K562 (cell line): ENCODE measurements around the gene SORCS2. TPM values are rescaled to one million over a fixed set of nuclear protein-coding genes. Genes with fewer than 3 reads are reported as not detected.

ENCODE experiments used
- ATAC-seq: fragments of 200-7000 bp; cut with Tn5 transposase; 3 replicates; pipeline ENCODE4 v1.9.1; 2020; ENCODE audit warnings: moderate library complexity
- BruUV-seq: library from RNA; stranded (reverse); fragments of 400-500 nt; replicated peaks from 2 replicates; lab custom pipeline; 2021; lab: Mats Ljungman, UMichigan
- CTCF ChIA-PET: fragments of 300-600 bp; formaldehyde crosslinking; extraction: SDS; loops from one replicate; lab custom pipeline; 2021; ENCODE audit warnings: low intra/inter-chr PET ratio; lab: Yijun Ruan, JAX
- POLR2A ChIA-PET: fragments of 300-600, 350-650 bp; sonication (Branson Sonifier 250); formaldehyde crosslinking; extraction: SDS; loops from one replicate; lab custom pipeline; 2021; ENCODE audit warnings: antibody characterized with exemption, inconsistent platforms; lab: Yijun Ruan, JAX
- DNase-seq, 4 experiments: peaks; one replicate each; pipeline versions ENCODE4 v3.0.0 to v3.0.0-alpha.2; 2011 to 2018; ENCODE audit warnings: low spot score in 3 of 4, mixed read lengths in 3 of 4; ENCODE audit errors: extremely low read depth in 1 of 4
- FAIRE-seq: peaks from 2 replicates; lab custom pipeline; 2011; peaks lifted over from hg19 to GRCh38; lab: Jason Lieb, UNC
- H2AFZ ChIP-seq: 2 replicates; pipeline ENCODE4 v1.6.0; 2011; ENCODE audit warnings: low read depth, low read length, control low read depth, inconsistent platforms
- H3K27ac ChIP-seq: fragments of 200-600 bp; 3 replicates; pipeline ENCODE4 v1.8.0; 2011; ENCODE audit warnings: low read depth, mild to moderate bottlenecking, control low read depth, inconsistent platforms, low read length, moderate library complexity, mixed read lengths; ENCODE audit errors: extremely low read depth
- H3K27me3 ChIP-seq, 2 experiments: fragments of 300-600 bp in 1 of 2; 2 replicates in 1 of 2; 3 replicates in 1 of 2; pipeline versions ENCODE4 v1.6.0 to v1.8.0; 2011; ENCODE audit warnings: inconsistent platforms in 2 of 2, low read length in 2 of 2, mild to moderate bottlenecking in 1 of 2, mixed read lengths in 1 of 2, moderate library complexity in 1 of 2; ENCODE audit not compliant: control insufficient read depth in 2 of 2, insufficient read depth in 2 of 2
- H3K36me3 ChIP-seq: fragments of 300-600 bp; 3 replicates; pipeline ENCODE4 v1.8.0; 2011; ENCODE audit warnings: mild to moderate bottlenecking, low read length, inconsistent platforms; ENCODE audit not compliant: control insufficient read depth, insufficient read depth
- H3K4me1 ChIP-seq, 2 experiments: fragments of 200-600 bp in 1 of 2; replicated peaks in 1 of 2; 2 replicates in 1 of 2; 3 replicates in 1 of 2; pipeline versions ENCODE4 v1.5.1 to v1.8.0; 2011; ENCODE audit warnings: inconsistent platforms in 2 of 2, low read length in 2 of 2, mild to moderate bottlenecking in 1 of 2, mixed read lengths in 1 of 2, moderate library complexity in 1 of 2; ENCODE audit not compliant: control insufficient read depth in 2 of 2, insufficient read depth in 2 of 2
- H3K4me2 ChIP-seq: 2 replicates; pipeline ENCODE4 v1.6.1; 2011; ENCODE audit warnings: low read length, control low read depth, inconsistent platforms, mixed read lengths; ENCODE audit not compliant: insufficient read depth
- H3K4me3 ChIP-seq: fragments of 200-600 bp; sonication (generic), shearing (Covaris generic); 2 replicates; pipeline ENCODE4 v1.5.1; 2016; ENCODE audit warnings: control low read depth, inconsistent platforms
- H3K79me2 ChIP-seq: fragments of 200-600 bp; 3 replicates; pipeline ENCODE4 v1.8.0; 2011; ENCODE audit warnings: low read length, inconsistent platforms; ENCODE audit not compliant: control insufficient read depth, insufficient read depth
- H3K9ac ChIP-seq, 2 experiments: 2 replicates each; pipeline versions ENCODE4 v1.6.0 to v1.6.1; 2011; ENCODE audit warnings: low read depth in 2 of 2, low read length in 2 of 2, control low read depth in 1 of 2, inconsistent platforms in 1 of 2, mild to moderate bottlenecking in 1 of 2, mixed read lengths in 1 of 2; ENCODE audit not compliant: insufficient read depth in 1 of 2
- H3K9me1 ChIP-seq: one replicate; pipeline ENCODE4 v1.6.0; 2011; ENCODE audit warnings: inconsistent platforms, mild to moderate bottlenecking, low read length, moderate library complexity; ENCODE audit not compliant: control insufficient read depth, insufficient read depth
- H3K9me3 ChIP-seq: replicated peaks from 2 replicates; pipeline ENCODE4 v1.5.1; 2011; ENCODE audit warnings: low read depth, low read length, inconsistent platforms; ENCODE audit not compliant: control insufficient read depth, insufficient read depth
- H4K20me1 ChIP-seq: replicated peaks from 2 replicates; pipeline ENCODE4 v1.6.1; 2011; ENCODE audit warnings: low read length, inconsistent platforms, mixed read lengths; ENCODE audit not compliant: control insufficient read depth, insufficient read depth
- HEY1 ChIP-seq: fragments of 250-450 bp; sonication (Bioruptor Pico); IDR thresholded peaks from 2 replicates; pipeline ENCODE4 v1.5.0; 2020; ENCODE audit warnings: mild to moderate bottlenecking, moderate library complexity, borderline replicate concordance
- NCOR1 ChIP-seq: fragments of 450-650 bp; IDR thresholded peaks from 2 replicates; pipeline ENCODE4 v1.6.1; 2016; ENCODE audit warnings: mild to moderate bottlenecking, moderate library complexity
- TAF15 ChIP-seq: fragments of 200-400 bp; formaldehyde crosslinking; IDR thresholded peaks from 2 replicates; pipeline ENCODE4 v1.6.1; 2017; ENCODE audit warnings: mild to moderate bottlenecking, low read depth, low read length, moderate library complexity
- WGBS: fragments of 100-300 bp; shearing (Covaris generic); methylation state at CpG from one replicate; pipeline ENCODE4 v1.1.6; 2016; ENCODE audit warnings: low coverage, mixed read lengths; ENCODE audit not compliant: insufficient coverage; ENCODE audit errors: missing lambda C conversion rate; 5-methylcytosine and 5-hydroxymethylcytosine counted together
- in situ Hi-C: fragments of 300-500 bp; cut with MboI; formaldehyde crosslinking; loops from 4 replicates; pipeline ENCODE4 v1.15.0; 2018; ENCODE audit warnings: inconsistent platforms, mixed read lengths
- intact Hi-C: fragments of 100-400 bp; cut with micrococcal nuclease; formaldehyde crosslinking; loops from 2 replicates; pipeline ENCODE4 v1.14.2; 2022
- polyA plus RNA-seq, 8 experiments: library from polyadenylated mRNA; depleted of rRNA in 4 of 8; stranded (reverse) in 5 of 8; unstranded in 3 of 8; fragments of >200 nt; fragmentation: Nextera tagmentation in 2 of 8; fragmentation: Illumina TruSeq in 1 of 8; extraction: Ambion mirVana in 2 of 8; extraction: Trizol in 1 of 8; gene quantifications; 2 replicates each; pipeline versions ENCODE4 v1.2.1 to v1.2.3, GENCODE V29; 2011 to 2014; ENCODE audit warnings: inconsistent platforms in 1 of 8, missing spikeins in 1 of 8
- total RNA-seq, 7 experiments: library from RNA; depleted of rRNA in 6 of 7; stranded (reverse); fragments of >200 nt in 6 of 7; fragmentation: Illumina TruSeq in 2 of 7; extraction: Trizol in 2 of 7; gene quantifications; 2 replicates each; pipeline versions ENCODE4 v1.2.1 to v1.2.3, GENCODE V29; 2011 to 2021; ENCODE audit warnings: low replicate concordance in 1 of 7
- TF ChIP-seq, protein P1 (sequence below): sonication (generic); formaldehyde crosslinking; IDR thresholded peaks from 2 replicates; pipeline ENCODE4 v1.8.1; 2023; ENCODE audit warnings: missing genetic modification reagents, mild to moderate bottlenecking, borderline replicate concordance
- TF ChIP-seq, protein P2 (sequence below): fragments of 150-350 bp; IDR thresholded peaks from 2 replicates; pipeline ENCODE4 v1.6.1; 2014; ENCODE audit warnings: low read depth, mild to moderate bottlenecking, low read length, borderline replicate concordance
- TF ChIP-seq, protein P3 (sequence below), 3 experiments: IDR thresholded peaks in 2 of 3; conservative IDR thresholded peaks in 1 of 3; 2 replicates each; pipeline ENCODE4 v1.5.1; 2011 to 2012; ENCODE audit warnings: low read length in 3 of 3, mild to moderate bottlenecking in 3 of 3, control low read depth in 2 of 3, improper control_type of control experiment in 1 of 3, inconsistent platforms in 1 of 3, low read depth in 1 of 3, mixed read lengths in 1 of 3, moderate library complexity in 1 of 3; ENCODE audit not compliant: insufficient read depth in 2 of 3

SORCS2 gene
- total and polyA plus RNA-seq, 9 of the 15 experiments (the other 6 are each of a cell fraction or from before 2014, with no cell fraction given): not detected

DNA sequence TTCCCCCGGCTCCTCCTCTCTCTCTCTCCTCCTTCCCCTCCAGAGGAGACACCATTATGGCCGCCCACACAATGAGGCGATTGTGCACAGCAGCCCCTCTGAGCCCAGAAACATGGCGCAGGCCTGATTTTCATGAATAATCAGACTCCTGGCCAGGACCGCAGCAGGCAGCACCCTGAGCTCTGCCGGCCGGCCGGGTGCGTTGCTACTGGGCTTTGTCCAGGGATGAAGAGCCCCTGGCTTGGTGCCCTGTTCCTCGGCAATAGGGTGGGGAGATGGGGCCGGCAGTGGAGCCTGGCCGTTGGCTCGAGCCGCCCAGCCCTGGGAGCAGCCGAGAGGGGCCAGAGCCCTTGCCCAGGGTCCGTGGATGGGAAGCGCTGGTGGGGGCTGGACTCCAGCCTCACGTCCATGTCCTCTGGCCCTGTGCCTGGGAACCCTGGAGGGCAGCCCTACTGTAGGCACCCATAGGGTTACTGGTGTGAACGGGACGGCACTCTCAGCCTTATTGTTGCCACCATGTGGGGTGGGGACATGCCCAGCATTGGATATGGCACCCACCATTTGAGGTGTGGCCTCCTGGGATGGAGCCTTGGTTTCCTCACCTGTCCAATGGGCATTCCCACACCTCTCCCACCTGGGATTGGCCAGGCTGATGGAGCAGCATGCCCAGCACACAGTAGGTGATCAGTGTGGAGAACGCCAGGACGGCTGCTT, 103.0 kb downstream of the SORCS2 start (continued):
- TF ChIP-seq, protein P1, sequence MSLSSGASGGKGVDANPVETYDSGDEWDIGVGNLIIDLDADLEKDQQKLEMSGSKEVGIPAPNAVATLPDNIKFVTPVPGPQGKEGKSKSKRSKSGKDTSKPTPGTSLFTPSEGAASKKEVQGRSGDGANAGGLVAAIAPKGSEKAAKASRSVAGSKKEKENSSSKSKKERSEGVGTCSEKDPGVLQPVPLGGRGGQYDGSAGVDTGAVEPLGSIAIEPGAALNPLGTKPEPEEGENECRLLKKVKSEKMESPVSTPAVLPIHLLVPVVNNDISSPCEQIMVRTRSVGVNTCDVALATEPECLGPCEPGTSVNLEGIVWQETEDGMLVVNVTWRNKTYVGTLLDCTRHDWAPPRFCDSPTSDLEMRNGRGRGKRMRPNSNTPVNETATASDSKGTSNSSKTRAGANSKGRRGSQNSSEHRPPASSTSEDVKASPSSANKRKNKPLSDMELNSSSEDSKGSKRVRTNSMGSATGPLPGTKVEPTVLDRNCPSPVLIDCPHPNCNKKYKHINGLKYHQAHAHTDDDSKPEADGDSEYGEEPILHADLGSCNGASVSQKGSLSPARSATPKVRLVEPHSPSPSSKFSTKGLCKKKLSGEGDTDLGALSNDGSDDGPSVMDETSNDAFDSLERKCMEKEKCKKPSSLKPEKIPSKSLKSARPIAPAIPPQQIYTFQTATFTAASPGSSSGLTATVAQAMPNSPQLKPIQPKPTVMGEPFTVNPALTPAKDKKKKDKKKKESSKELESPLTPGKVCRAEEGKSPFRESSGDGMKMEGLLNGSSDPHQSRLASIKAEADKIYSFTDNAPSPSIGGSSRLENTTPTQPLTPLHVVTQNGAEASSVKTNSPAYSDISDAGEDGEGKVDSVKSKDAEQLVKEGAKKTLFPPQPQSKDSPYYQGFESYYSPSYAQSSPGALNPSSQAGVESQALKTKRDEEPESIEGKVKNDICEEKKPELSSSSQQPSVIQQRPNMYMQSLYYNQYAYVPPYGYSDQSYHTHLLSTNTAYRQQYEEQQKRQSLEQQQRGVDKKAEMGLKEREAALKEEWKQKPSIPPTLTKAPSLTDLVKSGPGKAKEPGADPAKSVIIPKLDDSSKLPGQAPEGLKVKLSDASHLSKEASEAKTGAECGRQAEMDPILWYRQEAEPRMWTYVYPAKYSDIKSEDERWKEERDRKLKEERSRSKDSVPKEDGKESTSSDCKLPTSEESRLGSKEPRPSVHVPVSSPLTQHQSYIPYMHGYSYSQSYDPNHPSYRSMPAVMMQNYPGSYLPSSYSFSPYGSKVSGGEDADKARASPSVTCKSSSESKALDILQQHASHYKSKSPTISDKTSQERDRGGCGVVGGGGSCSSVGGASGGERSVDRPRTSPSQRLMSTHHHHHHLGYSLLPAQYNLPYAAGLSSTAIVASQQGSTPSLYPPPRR: no peak
- no peak for TF ChIP-seq NCOR1

DNA sequence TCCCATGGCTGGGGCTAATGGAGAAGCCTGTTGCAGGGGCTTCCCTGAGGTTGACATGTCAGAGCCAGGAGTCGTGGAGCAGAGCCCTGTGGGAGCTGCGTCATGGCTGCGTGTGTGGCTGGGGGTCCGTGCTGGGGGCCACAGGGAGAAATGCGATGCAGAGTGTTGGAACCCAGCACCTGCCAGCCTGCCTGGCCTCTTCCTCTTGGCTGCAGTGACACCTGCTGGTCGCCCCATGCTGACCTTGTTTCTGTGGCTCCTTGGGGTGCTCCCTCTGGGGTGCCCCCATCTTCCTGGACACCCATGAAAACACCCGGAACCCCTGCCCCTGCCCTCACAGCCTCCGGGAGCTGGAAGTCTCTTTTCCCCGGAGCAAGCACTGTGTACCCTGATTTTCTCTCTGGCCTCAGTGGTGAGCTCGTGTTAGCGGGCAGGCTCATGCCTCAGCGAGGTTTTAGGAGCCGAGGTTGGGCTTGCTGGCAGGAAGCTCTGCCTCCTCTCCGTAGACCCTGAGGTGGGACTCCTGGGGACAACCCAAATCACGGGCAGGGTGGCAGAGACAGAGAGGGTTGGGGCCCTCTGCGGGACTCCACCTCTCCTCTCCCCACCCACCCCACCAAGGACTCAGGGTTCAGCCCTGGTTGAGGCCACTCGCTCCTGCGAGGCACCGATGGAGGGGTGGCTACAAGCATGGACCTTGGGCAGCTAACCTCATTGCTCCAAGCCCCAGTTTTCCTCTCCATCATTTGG, 103.7 kb downstream of the SORCS2 start:
- no peaks in the 10 kb centered on the region for H3K79me2 ChIP-seq
- no peak overlapping the region for H3K4me3 ChIP-seq
- in situ Hi-C loops (no loop called here), intact Hi-C loops (loop anchor here (10.0 kb wide), 1 partner anchor 101 kb away; the partner anchor contains the start of gene SORCS2)
- FAIRE-seq: no peak
- peaks cover 6% of the 10 kb centered on the region; the same call in 1 of the 2 replicates for H4K20me1 ChIP-seq
- WGBS: 3% methylated on average over 17 of the region's 19 CpGs
- BruUV-seq: no TSS peak
- H3K9me1 ChIP-seq: no peaks in the 10 kb centered on the region
- DNase-seq: peak; percentile 35 to 44 (median 36)
- no peak overlapping the region for H2AFZ ChIP-seq
- H3K27me3 ChIP-seq: peaks cover 11 to 46% of the 10 kb centered on the region in 2 experiments; a peak in 4 of 5 replicates
- H3K9me3 ChIP-seq: no peaks in the 10 kb centered on the region
- H3K9ac ChIP-seq: no peak overlapping the region
- CTCF ChIA-PET: interaction anchor here (1.0 kb wide), 1 partner anchor 104 kb away, joined by 3 read pairs; the partner anchor contains the start of gene SORCS2
- ATAC-seq: peak; percentile 74
- no peaks in the 10 kb centered on the region for H3K4me1 ChIP-seq
- no peak overlapping the region for H3K4me2 ChIP-seq
- H3K36me3 ChIP-seq: no peaks in the 10 kb centered on the region
- no peak overlapping the region for H3K27ac ChIP-seq
- POLR2A ChIA-PET: interaction anchor here (0.7 kb wide), 1 partner anchor 8 kb away, joined by 3 read pairs; no protein-coding TSS in a partner anchor
- no peak for TF ChIP-seq TAF15
- TF ChIP-seq, protein P2, sequence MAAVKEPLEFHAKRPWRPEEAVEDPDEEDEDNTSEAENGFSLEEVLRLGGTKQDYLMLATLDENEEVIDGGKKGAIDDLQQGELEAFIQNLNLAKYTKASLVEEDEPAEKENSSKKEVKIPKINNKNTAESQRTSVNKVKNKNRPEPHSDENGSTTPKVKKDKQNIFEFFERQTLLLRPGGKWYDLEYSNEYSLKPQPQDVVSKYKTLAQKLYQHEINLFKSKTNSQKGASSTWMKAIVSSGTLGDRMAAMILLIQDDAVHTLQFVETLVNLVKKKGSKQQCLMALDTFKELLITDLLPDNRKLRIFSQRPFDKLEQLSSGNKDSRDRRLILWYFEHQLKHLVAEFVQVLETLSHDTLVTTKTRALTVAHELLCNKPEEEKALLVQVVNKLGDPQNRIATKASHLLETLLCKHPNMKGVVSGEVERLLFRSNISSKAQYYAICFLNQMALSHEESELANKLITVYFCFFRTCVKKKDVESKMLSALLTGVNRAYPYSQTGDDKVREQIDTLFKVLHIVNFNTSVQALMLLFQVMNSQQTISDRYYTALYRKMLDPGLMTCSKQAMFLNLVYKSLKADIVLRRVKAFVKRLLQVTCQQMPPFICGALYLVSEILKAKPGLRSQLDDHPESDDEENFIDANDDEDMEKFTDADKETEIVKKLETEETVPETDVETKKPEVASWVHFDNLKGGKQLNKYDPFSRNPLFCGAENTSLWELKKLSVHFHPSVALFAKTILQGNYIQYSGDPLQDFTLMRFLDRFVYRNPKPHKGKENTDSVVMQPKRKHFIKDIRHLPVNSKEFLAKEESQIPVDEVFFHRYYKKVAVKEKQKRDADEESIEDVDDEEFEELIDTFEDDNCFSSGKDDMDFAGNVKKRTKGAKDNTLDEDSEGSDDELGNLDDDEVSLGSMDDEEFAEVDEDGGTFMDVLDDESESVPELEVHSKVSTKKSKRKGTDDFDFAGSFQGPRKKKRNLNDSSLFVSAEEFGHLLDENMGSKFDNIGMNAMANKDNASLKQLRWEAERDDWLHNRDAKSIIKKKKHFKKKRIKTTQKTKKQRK: no peak
- no peak for TF ChIP-seq HEY1 (CRISPR knock-in tag)
- TF ChIP-seq, protein P3, sequence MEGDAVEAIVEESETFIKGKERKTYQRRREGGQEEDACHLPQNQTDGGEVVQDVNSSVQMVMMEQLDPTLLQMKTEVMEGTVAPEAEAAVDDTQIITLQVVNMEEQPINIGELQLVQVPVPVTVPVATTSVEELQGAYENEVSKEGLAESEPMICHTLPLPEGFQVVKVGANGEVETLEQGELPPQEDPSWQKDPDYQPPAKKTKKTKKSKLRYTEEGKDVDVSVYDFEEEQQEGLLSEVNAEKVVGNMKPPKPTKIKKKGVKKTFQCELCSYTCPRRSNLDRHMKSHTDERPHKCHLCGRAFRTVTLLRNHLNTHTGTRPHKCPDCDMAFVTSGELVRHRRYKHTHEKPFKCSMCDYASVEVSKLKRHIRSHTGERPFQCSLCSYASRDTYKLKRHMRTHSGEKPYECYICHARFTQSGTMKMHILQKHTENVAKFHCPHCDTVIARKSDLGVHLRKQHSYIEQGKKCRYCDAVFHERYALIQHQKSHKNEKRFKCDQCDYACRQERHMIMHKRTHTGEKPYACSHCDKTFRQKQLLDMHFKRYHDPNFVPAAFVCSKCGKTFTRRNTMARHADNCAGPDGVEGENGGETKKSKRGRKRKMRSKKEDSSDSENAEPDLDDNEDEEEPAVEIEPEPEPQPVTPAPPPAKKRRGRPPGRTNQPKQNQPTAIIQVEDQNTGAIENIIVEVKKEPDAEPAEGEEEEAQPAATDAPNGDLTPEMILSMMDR (IDR thresholded peaks at IDR 0.05 in 2 of 3, conservative IDR thresholded peaks at IDR 0.05 in 1 of 3; ENCODE audit: insufficient read depth in 2 of 3, low read depth in 1 of 3, low read length in 3 of 3): peak; percentile 57 to 68 (median 61)
